Hepatocyte (in vitro differentiated cells): Measurements from ENCODE around the gene MED9. TPM values are rescaled to one million over a fixed set of nuclear protein-coding genes. Genes with fewer than 3 reads are reported as not detected.

ENCODE experiments used
- DNase-seq: peaks from one replicate; pipeline ENCODE4 v3.0.0-alpha.2; 2016; ENCODE audit warnings: low spot score
- H2AFZ ChIP-seq: fragments of 200-600 bp; sonication (generic); 2 replicates; pipeline ENCODE4 v1.6.0; 2016; ENCODE audit warnings: antibody characterized with exemption, mild to moderate bottlenecking
- H3K27ac ChIP-seq: fragments of 200-600 bp; sonication (generic); 2 replicates; pipeline ENCODE4 v1.5.1; 2016; ENCODE audit warnings: mild to moderate bottlenecking
- H3K27me3 ChIP-seq: fragments of 200-600 bp; sonication (generic); 2 replicates; pipeline ENCODE4 v1.6.1; 2016
- H3K36me3 ChIP-seq: fragments of 200-600 bp; sonication (generic); replicated peaks from 2 replicates; pipeline ENCODE4 v1.5.1; 2016; ENCODE audit warnings: low read depth; ENCODE audit not compliant: insufficient read depth
- H3K4me1 ChIP-seq: fragments of 200-600 bp; sonication (generic); 2 replicates; pipeline ENCODE4 v1.5.1; 2016; ENCODE audit warnings: mild to moderate bottlenecking, moderate library complexity; ENCODE audit not compliant: insufficient read depth
- H3K4me2 ChIP-seq: fragments of 200-600 bp; sonication (generic); 2 replicates; pipeline ENCODE4 v1.6.0; 2016
- H3K4me3 ChIP-seq: fragments of 200-600 bp; sonication (generic); 2 replicates; pipeline ENCODE4 v1.5.1; 2016; ENCODE audit warnings: mild to moderate bottlenecking
- H3K79me2 ChIP-seq: fragments of 200-600 bp; sonication (generic); 2 replicates; pipeline ENCODE4 v1.6.0; 2017; ENCODE audit warnings: mild to moderate bottlenecking
- H3K9me2 ChIP-seq: fragments of 200-600 bp; sonication (generic); replicated peaks from 2 replicates; pipeline ENCODE4 v1.6.0; 2017; ENCODE audit warnings: mild to moderate bottlenecking; ENCODE audit not compliant: insufficient read depth
- H3K9me3 ChIP-seq: fragments of 200-600 bp; sonication (generic); 2 replicates; pipeline ENCODE4 v1.5.1; 2016; ENCODE audit warnings: low read depth, mild to moderate bottlenecking
- H4K20me1 ChIP-seq: fragments of 200-600 bp; sonication (generic); 2 replicates; pipeline ENCODE4 v1.6.0; 2016; ENCODE audit warnings: mild to moderate bottlenecking; ENCODE audit not compliant: insufficient read depth, poor library complexity, severe bottlenecking
- CTCF ChIP-seq: fragments of 200-600 bp; sonication (generic); IDR thresholded peaks from 2 replicates; pipeline ENCODE4 v1.5.1; 2016; ENCODE audit warnings: antibody characterized with exemption, mild to moderate bottlenecking; ENCODE audit not compliant: poor library complexity
- EZH2 ChIP-seq: fragments of 200-600 bp; sonication (generic); IDR thresholded peaks from 2 replicates; pipeline ENCODE4 v1.6.1; 2016; ENCODE audit warnings: antibody characterized with exemption, mild to moderate bottlenecking, borderline replicate concordance
- EZH2phosphoT487 ChIP-seq: fragments of 200-600 bp; sonication (generic); IDR thresholded peaks from one replicate; pipeline ENCODE4 v1.6.1; 2018; ENCODE audit warnings: antibody characterized with exemption, mild to moderate bottlenecking, low read depth, moderate library complexity; ENCODE audit not compliant: unreplicated experiment, severe bottlenecking
- WGBS: methylation state at CpG from one replicate; pipeline ENCODE4 v1.1.6; 2016; ENCODE audit warnings: low lambda C conversion rate; ENCODE audit errors: missing lambda C conversion rate; 5-methylcytosine and 5-hydroxymethylcytosine counted together
- polyA plus RNA-seq: library from polyadenylated mRNA; unstranded; fragments of >200 nt; fragmentation: Nextera tagmentation; extraction: Ambion mirVana; gene quantifications from 2 replicates; pipeline ENCODE4 v1.2.1, GENCODE V29; 2016
- total RNA-seq: library from RNA; depleted of rRNA; stranded (reverse); fragments of >200 nt; gene quantifications from 2 replicates; pipeline ENCODE4 v1.2.3, GENCODE V29; 2014

The MED9 gene
- total and polyA plus RNA-seq, 2 experiments from 2014 or later: 17.1 to 17.3 TPM

- no peaks in the 10 kb centered on the region for H3K9me3 ChIP-seq
- H3K9me2 ChIP-seq: no peaks in the 10 kb centered on the region
- H2AFZ ChIP-seq: no peak overlapping the region
- H3K79me2 ChIP-seq: no peaks in the 10 kb centered on the region
- no peaks in the 10 kb centered on the region for H4K20me1 ChIP-seq
- H3K4me2 ChIP-seq: no peak overlapping the region
- no peak overlapping the region for H3K27ac ChIP-seq
- 100% methylated on average over 5 of the region's 5 CpGs for WGBS
- TF ChIP-seq EZH2phosphoT487: no peak
- TF ChIP-seq EZH2: no peak
- no peak for TF ChIP-seq CTCF
- no peaks in the 10 kb centered on the region for H3K36me3 ChIP-seq
- no peak for DNase-seq
- H3K4me3 ChIP-seq: no peak overlapping the region
- H3K4me1 ChIP-seq: peaks cover 17% of the 10 kb centered on the region
- no peaks in the 10 kb centered on the region for H3K27me3 ChIP-seq
Observed at GRCh38 chr17:17512866-17513265, 36.1 kb downstream of the MED9 start.

- Histone ChIP-seq H3K36me3 (no peaks in the 10 kb centered on the region), H3K27me3 (no peaks in the 10 kb centered on the region), H3K27ac (no peak overlapping the region), H2AFZ (no peak overlapping the region), H3K4me1 (peaks cover 17% of the 10 kb centered on the region), H3K4me3 (no peak overlapping the region), H3K79me2 (no peaks in the 10 kb centered on the region), H3K4me2 (no peak overlapping the region), H4K20me1 (no peaks in the 10 kb centered on the region), H3K9me2 (no peaks in the 10 kb centered on the region), H3K9me3 (no peaks in the 10 kb centered on the region)
- TF ChIP-seq CTCF: no peak
- TF ChIP-seq EZH2: no peak
- no peak for TF ChIP-seq EZH2phosphoT487
- WGBS: 95% methylated on average over 7 of the region's 7 CpGs
- no peak for DNase-seq
Observed at GRCh38 chr17:17513626-17514025, 36.8 kb downstream of the MED9 start.

GRCh38 chr17:17514361-17514992 is 37.7 kb downstream of the MED9 start:
- Histone ChIP-seq H3K9me3 (no peaks in the 10 kb centered on the region), H3K79me2 (no peaks in the 10 kb centered on the region), H4K20me1 (no peaks in the 10 kb centered on the region), H3K9me2 (no peaks in the 10 kb centered on the region), H3K27me3 (no peaks in the 10 kb centered on the region), H3K36me3 (no peaks in the 10 kb centered on the region), H3K27ac (no peak overlapping the region), H3K4me3 (no peak overlapping the region), H3K4me2 (no peak overlapping the region), H2AFZ (no peak overlapping the region), H3K4me1 (peaks cover 17% of the 10 kb centered on the region)
- DNase-seq: no peak
- 91% methylated on average over 16 of the region's 16 CpGs for WGBS
- no peak for TF ChIP-seq EZH2
- no peak for TF ChIP-seq EZH2phosphoT487
- TF ChIP-seq CTCF: no peak
